ENCODE measurements around the gene LY6G6D. TPM values are rescaled to one million over a fixed set of nuclear protein-coding genes. Genes with fewer than 3 reads are reported as not detected.

The LY6G6D gene
- total and polyA plus RNA-seq, 4 donors: not detected

- WGBS: 51% methylated on average over 10 of the region's 10 CpGs
- H3K27ac ChIP-seq (ENCODE audit: low read depth in 1 of 2, low read length in 2 of 2): peak overlapping the region; percentile 90 to 96
- DNase-seq (ENCODE audit: low spot score): no peak
- peak overlapping the region in 1 of 2 donors; percentile 98 for H3K9ac ChIP-seq (ENCODE audit: low read depth in 1 of 2, low read length in 2 of 2)
- H3K9me3 ChIP-seq (ENCODE audit: control insufficient read depth in 4 of 4, low read length in 3 of 4): no peaks in the 10 kb centered on the region
- H3K36me3 ChIP-seq (ENCODE audit: control insufficient read depth in 4 of 4, insufficient read depth in 3 of 4, low read depth in 1 of 4, low read length in 3 of 4): peaks cover 4 to 17% (median 16%) of the 10 kb centered on the region in 4 donors
- H3K4me1 ChIP-seq (ENCODE audit: control insufficient read depth in 4 of 4, insufficient read depth in 4 of 4, low read length in 3 of 4): peaks cover 22 to 63% (median 47%) of the 10 kb centered on the region in 4 donors
- no peak for TF ChIP-seq SP1 (IDR thresholded peaks at IDR 0.05)
- no peak for TF ChIP-seq MAX (IDR thresholded peaks at IDR 0.05)
- no peak for TF ChIP-seq ZBTB33 (IDR thresholded peaks at IDR 0.05)
- TF ChIP-seq CTCF (IDR thresholded peaks at IDR 0.05; ENCODE audit: low read depth, low read length, missing input control): no peak
- no peak for TF ChIP-seq GABPA (IDR thresholded peaks at IDR 0.05 in 1 of 2, conservative IDR thresholded peaks at IDR 0.05 in 1 of 2)
- H3K27me3 ChIP-seq (ENCODE audit: control insufficient read depth in 4 of 4, insufficient read depth in 4 of 4, low read length in 3 of 4): no peaks in the 10 kb centered on the region
- H3K4me3 ChIP-seq (ENCODE audit: low read depth in 1 of 3, low read length in 3 of 3): peak overlapping the region; percentile 53 to 84 (median 80)
Measured at GRCh38 chr6:31736768-31737314, 21.7 kb downstream of the LY6G6D start.

- TF ChIP-seq FOXA2 (IDR thresholded peaks at IDR 0.05) (no peak), YY1 (IDR thresholded peaks at IDR 0.05) (no peak), ZBTB33 (IDR thresholded peaks at IDR 0.05) (peak; percentile 25), HNF4G (IDR thresholded peaks at IDR 0.05) (no peak), HNF4A (conservative IDR thresholded peaks at IDR 0.05) (peak in 1 of 2 donors; percentile 12), REST (IDR thresholded peaks at IDR 0.05) (no peak)
- Histone ChIP-seq H3K9me3 (ENCODE audit: control insufficient read depth in 4 of 4, low read length in 3 of 4) (no peaks in the 10 kb centered on the region), H3K27ac (ENCODE audit: low read depth in 1 of 2, low read length in 2 of 2) (peak overlapping the region; percentile 90 to 96), H3K4me1 (ENCODE audit: control insufficient read depth in 4 of 4, insufficient read depth in 4 of 4, low read length in 3 of 4) (peaks cover 22 to 60% (median 46%) of the 10 kb centered on the region in 4 donors), H3K4me3 (ENCODE audit: low read depth in 1 of 3, low read length in 3 of 3) (no peak overlapping the region), H3K36me3 (ENCODE audit: control insufficient read depth in 4 of 4, insufficient read depth in 3 of 4, low read depth in 1 of 4, low read length in 3 of 4) (peaks cover 3 to 11% (median 10%) of the 10 kb centered on the region in 4 donors), H3K27me3 (ENCODE audit: control insufficient read depth in 4 of 4, insufficient read depth in 4 of 4, low read length in 3 of 4) (no peaks in the 10 kb centered on the region), H3K9ac (ENCODE audit: low read depth in 1 of 2, low read length in 2 of 2) (peak overlapping the region in 1 of 2 donors; percentile 74)
- 46% methylated on average over 7 of the region's 7 CpGs for WGBS
- DNase-seq (ENCODE audit: low spot score): peak; percentile 68
Measured at GRCh38 chr6:31737315-31737990, 22.3 kb downstream of the LY6G6D start.
